Activated naive CD4-positive, alpha-beta T cell treated with anti-CD3 and anti-CD28 coated beads, Interleukin-2, amount 50 U/mL, for 24 hours (primary cell): ENCODE measurements around the gene TPP2.

Experiments
- H3K27ac Mint-ChIP-seq: one replicate; pipeline ENCODE4 v1.8.0; 2021; ENCODE audit warnings: mild to moderate bottlenecking, mixed read lengths
- H3K27me3 Mint-ChIP-seq: one replicate; pipeline ENCODE4 v1.8.0; 2021; ENCODE audit warnings: mixed read lengths
- H3K36me3 Mint-ChIP-seq: one replicate; pipeline ENCODE4 v1.8.0; 2021; ENCODE audit warnings: mixed read lengths
- H3K4me1 Mint-ChIP-seq: one replicate; pipeline ENCODE4 v1.8.0; 2021; ENCODE audit warnings: mixed read lengths
- H3K4me3 Mint-ChIP-seq: one replicate; pipeline ENCODE4 v1.8.0; 2021; ENCODE audit warnings: mild to moderate bottlenecking, mixed read lengths
- H3K9me3 Mint-ChIP-seq: one replicate; pipeline ENCODE4 v1.8.0; 2021; ENCODE audit warnings: mixed read lengths

TPP2 gene

GRCh38 chr13:102690883-102691282, 94.1 kb downstream of the TPP2 start:
- H3K27ac Mint-ChIP-seq = no peak overlapping the region
- peaks cover 28% of the 10 kb centered on the region for H3K4me1 Mint-ChIP-seq
- no peaks in the 10 kb centered on the region for H3K36me3 Mint-ChIP-seq
- no peak overlapping the region for H3K4me3 Mint-ChIP-seq
- H3K9me3 Mint-ChIP-seq = no peaks in the 10 kb centered on the region
- H3K27me3 Mint-ChIP-seq = peaks cover 11% of the 10 kb centered on the region

GRCh38 chr13:102692491-102692826, 95.7 kb downstream of the TPP2 start:
- peaks cover 13% of the 10 kb centered on the region for H3K4me1 Mint-ChIP-seq
- H3K9me3 Mint-ChIP-seq = no peaks in the 10 kb centered on the region
- no peak overlapping the region for H3K4me3 Mint-ChIP-seq
- H3K36me3 Mint-ChIP-seq = no peaks in the 10 kb centered on the region
- peaks cover 11% of the 10 kb centered on the region for H3K27me3 Mint-ChIP-seq
- no peak overlapping the region for H3K27ac Mint-ChIP-seq

GRCh38 chr13:102693250-102693649, 96.5 kb downstream of the TPP2 start:
- Mint-ChIP-seq H3K9me3 (peaks cover 1% of the 10 kb centered on the region), H3K36me3 (peaks cover under 1% of the 10 kb centered on the region), H3K27me3 (peaks cover 11% of the 10 kb centered on the region), H3K4me3 (no peak overlapping the region), H3K4me1 (peaks cover 5% of the 10 kb centered on the region), H3K27ac (no peak overlapping the region)

- peaks cover 3% of the 10 kb centered on the region for H3K36me3 Mint-ChIP-seq
- H3K4me3 Mint-ChIP-seq = no peak overlapping the region
- H3K4me1 Mint-ChIP-seq = no peaks in the 10 kb centered on the region
- H3K27ac Mint-ChIP-seq = no peak overlapping the region
- peaks cover 7% of the 10 kb centered on the region for H3K9me3 Mint-ChIP-seq
- H3K27me3 Mint-ChIP-seq = peaks cover 13% of the 10 kb centered on the region
These were observed 97.0 kb downstream of the TPP2 start for GRCh38 chr13:102693776-102694175.

- Mint-ChIP-seq H3K4me1 (no peaks in the 10 kb centered on the region), H3K27me3 (peaks cover 13% of the 10 kb centered on the region), H3K4me3 (no peak within 1 kb of the TSS), H3K36me3 (peaks cover 3% of the 10 kb centered on the region), H3K9me3 (peaks cover 7% of the 10 kb centered on the region), H3K27ac (no peak within 1 kb of the TSS)
These were observed 98.2 kb downstream of the TPP2 start, which contains the start of gene METTL21C for GRCh38 chr13:102694937-102695336. Gene METTL21C, minus strand, starts transcription at chr13:102695044. Its CDS starts 546 bp downstream, at chr13:102694498.

GRCh38 chr13:102696465-102696864, 99.7 kb downstream of the TPP2 start:
- Mint-ChIP-seq H3K36me3 (peaks cover 3% of the 10 kb centered on the region), H3K4me1 (no peaks in the 10 kb centered on the region), H3K27me3 (peaks cover 13% of the 10 kb centered on the region), H3K9me3 (peaks cover 7% of the 10 kb centered on the region), H3K27ac (no peak overlapping the region), H3K4me3 (no peak overlapping the region)

- H3K27me3 Mint-ChIP-seq = peaks cover 13% of the 10 kb centered on the region
- H3K9me3 Mint-ChIP-seq = peaks cover 7% of the 10 kb centered on the region
These were observed 100.5 kb downstream of the TPP2 start for GRCh38 chr13:102697264-102697663.

GRCh38 chr13:102697929-102698648, 101.3 kb downstream of the TPP2 start:
- Mint-ChIP-seq H3K9me3 (peaks cover 7% of the 10 kb centered on the region), H3K4me1 (no peaks in the 10 kb centered on the region), H3K4me3 (no peak overlapping the region), H3K27me3 (peaks cover 11% of the 10 kb centered on the region), H3K36me3 (peaks cover 3% of the 10 kb centered on the region), H3K27ac (no peak overlapping the region)

More at GRCh38 chr13:102697264-102697663, 100.5 kb downstream of the TPP2 start:
- Mint-ChIP-seq H3K27ac (no peak overlapping the region), H3K36me3 (peaks cover 3% of the 10 kb centered on the region), H3K4me1 (no peaks in the 10 kb centered on the region), H3K4me3 (no peak overlapping the region)

GRCh38 chr13:102698649-102698980, 101.8 kb downstream of the TPP2 start:
- Mint-ChIP-seq H3K27me3 (peaks cover 11% of the 10 kb centered on the region), H3K4me1 (no peaks in the 10 kb centered on the region), H3K4me3 (no peak overlapping the region), H3K27ac (no peak overlapping the region), H3K36me3 (peaks cover 3% of the 10 kb centered on the region), H3K9me3 (peaks cover 7% of the 10 kb centered on the region)

- H3K4me1 Mint-ChIP-seq = no peaks in the 10 kb centered on the region
- no peak overlapping the region for H3K27ac Mint-ChIP-seq
- H3K9me3 Mint-ChIP-seq = peaks cover 7% of the 10 kb centered on the region
- peaks cover 3% of the 10 kb centered on the region for H3K36me3 Mint-ChIP-seq
- H3K4me3 Mint-ChIP-seq = no peak overlapping the region
- H3K27me3 Mint-ChIP-seq = peaks cover 12% of the 10 kb centered on the region
These were observed 102.7 kb downstream of the TPP2 start for GRCh38 chr13:102699504-102699903.

- Mint-ChIP-seq H3K27me3 (peaks cover 8% of the 10 kb centered on the region), H3K9me3 (peaks cover 7% of the 10 kb centered on the region), H3K4me3 (no peak overlapping the region), H3K36me3 (peaks cover 3% of the 10 kb centered on the region), H3K27ac (no peak overlapping the region), H3K4me1 (no peaks in the 10 kb centered on the region)
These were observed 103.6 kb downstream of the TPP2 start for GRCh38 chr13:102700088-102701031.

GRCh38 chr13:102701331-102701730, 104.5 kb downstream of the TPP2 start:
- peaks cover 3% of the 10 kb centered on the region for H3K36me3 Mint-ChIP-seq
- H3K4me3 Mint-ChIP-seq = no peak overlapping the region
- no peak overlapping the region for H3K27ac Mint-ChIP-seq
- H3K27me3 Mint-ChIP-seq = peaks cover 4% of the 10 kb centered on the region
- H3K4me1 Mint-ChIP-seq = no peaks in the 10 kb centered on the region
- H3K9me3 Mint-ChIP-seq = peaks cover 7% of the 10 kb centered on the region

GRCh38 chr13:102702965-102703725, 106.4 kb downstream of the TPP2 start:
- Mint-ChIP-seq H3K4me3 (no peak overlapping the region), H3K4me1 (no peaks in the 10 kb centered on the region), H3K27ac (no peak overlapping the region), H3K27me3 (peaks cover 4% of the 10 kb centered on the region), H3K9me3 (peaks cover 7% of the 10 kb centered on the region), H3K36me3 (peaks cover 3% of the 10 kb centered on the region)

- Mint-ChIP-seq H3K27ac (no peak overlapping the region), H3K36me3 (no peaks in the 10 kb centered on the region), H3K27me3 (peaks cover 3% of the 10 kb centered on the region), H3K4me1 (no peaks in the 10 kb centered on the region), H3K4me3 (no peak overlapping the region), H3K9me3 (peaks cover 1% of the 10 kb centered on the region)
These were observed 106.9 kb downstream of the TPP2 start for GRCh38 chr13:102703726-102704035.

GRCh38 chr13:102704238-102705058, 107.7 kb downstream of the TPP2 start:
- H3K27me3 Mint-ChIP-seq = peaks cover 6% of the 10 kb centered on the region
- no peak overlapping the region for H3K4me3 Mint-ChIP-seq
- no peaks in the 10 kb centered on the region for H3K4me1 Mint-ChIP-seq
- H3K27ac Mint-ChIP-seq = no peak overlapping the region
- H3K36me3 Mint-ChIP-seq = peaks cover 2% of the 10 kb centered on the region
- H3K9me3 Mint-ChIP-seq = no peaks in the 10 kb centered on the region
